ENCODE data around the gene TMEM35B.

The TMEM35B gene

DNA sequence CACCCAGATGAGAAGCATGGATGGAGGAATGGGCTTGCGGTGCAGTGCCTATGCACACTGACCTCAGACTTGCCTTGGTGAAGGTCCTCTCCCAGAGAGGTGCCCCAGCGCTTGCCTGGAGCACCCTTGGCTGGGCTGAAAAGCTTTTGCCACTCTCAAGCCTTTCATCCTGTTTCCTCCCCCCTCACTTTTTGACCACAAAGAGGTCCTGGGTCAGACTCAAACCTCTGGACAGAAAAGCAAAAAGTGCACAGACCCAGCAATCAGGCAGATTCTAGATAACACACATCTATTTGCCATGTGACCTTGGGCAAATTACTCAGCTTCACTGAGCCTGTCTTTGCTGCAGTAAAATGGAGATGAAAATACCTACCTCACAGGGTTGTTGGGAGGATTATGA is 7.3 kb downstream of the TMEM35B start:
- TF ChIP-seq, protein P1, sequence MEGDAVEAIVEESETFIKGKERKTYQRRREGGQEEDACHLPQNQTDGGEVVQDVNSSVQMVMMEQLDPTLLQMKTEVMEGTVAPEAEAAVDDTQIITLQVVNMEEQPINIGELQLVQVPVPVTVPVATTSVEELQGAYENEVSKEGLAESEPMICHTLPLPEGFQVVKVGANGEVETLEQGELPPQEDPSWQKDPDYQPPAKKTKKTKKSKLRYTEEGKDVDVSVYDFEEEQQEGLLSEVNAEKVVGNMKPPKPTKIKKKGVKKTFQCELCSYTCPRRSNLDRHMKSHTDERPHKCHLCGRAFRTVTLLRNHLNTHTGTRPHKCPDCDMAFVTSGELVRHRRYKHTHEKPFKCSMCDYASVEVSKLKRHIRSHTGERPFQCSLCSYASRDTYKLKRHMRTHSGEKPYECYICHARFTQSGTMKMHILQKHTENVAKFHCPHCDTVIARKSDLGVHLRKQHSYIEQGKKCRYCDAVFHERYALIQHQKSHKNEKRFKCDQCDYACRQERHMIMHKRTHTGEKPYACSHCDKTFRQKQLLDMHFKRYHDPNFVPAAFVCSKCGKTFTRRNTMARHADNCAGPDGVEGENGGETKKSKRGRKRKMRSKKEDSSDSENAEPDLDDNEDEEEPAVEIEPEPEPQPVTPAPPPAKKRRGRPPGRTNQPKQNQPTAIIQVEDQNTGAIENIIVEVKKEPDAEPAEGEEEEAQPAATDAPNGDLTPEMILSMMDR (IDR thresholded peaks at IDR 0.05), result no peak
- no peak for DNase-seq (ENCODE audit: low spot score)
- Histone ChIP-seq H3K27ac (no peak overlapping the region), H3K4me3 (no peak overlapping the region)

DNA sequence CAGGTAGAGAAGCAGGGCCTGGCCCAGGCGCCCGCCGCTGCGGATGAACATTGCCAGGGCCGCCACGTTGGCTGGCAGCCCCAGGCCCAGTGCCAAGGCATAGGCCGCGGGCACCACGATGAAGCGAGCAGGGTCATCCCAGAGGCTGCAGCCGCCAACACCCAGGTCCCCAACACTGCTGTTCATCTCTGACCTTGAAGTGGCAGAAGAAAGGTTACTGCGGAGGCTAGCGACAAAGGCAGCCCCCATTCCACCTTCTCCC is 8.0 kb downstream of the TMEM35B start:
- H3K4me3 ChIP-seq, result no peak overlapping the region
- TF ChIP-seq, protein P1 (IDR thresholded peaks at IDR 0.05), result no peak
- no peak overlapping the region for H3K27ac ChIP-seq
- DNase-seq (ENCODE audit: low spot score), result no peak

GRCh38 chr1:34976384-34977209 is 8.6 kb downstream of the TMEM35B start:
- no peak for DNase-seq (ENCODE audit: low spot score)
- TF ChIP-seq, protein P1 (IDR thresholded peaks at IDR 0.05), result no peak
- Histone ChIP-seq H3K27ac (no peak overlapping the region), H3K4me3 (no peak overlapping the region)

GRCh38 chr1:34975771-34976170 is 9.4 kb downstream of the TMEM35B start:
- TF ChIP-seq, protein P1 (IDR thresholded peaks at IDR 0.05), result no peak
- Histone ChIP-seq H3K4me3 (no peak overlapping the region), H3K27ac (no peak overlapping the region)
- DNase-seq (ENCODE audit: low spot score), result no peak

DNA sequence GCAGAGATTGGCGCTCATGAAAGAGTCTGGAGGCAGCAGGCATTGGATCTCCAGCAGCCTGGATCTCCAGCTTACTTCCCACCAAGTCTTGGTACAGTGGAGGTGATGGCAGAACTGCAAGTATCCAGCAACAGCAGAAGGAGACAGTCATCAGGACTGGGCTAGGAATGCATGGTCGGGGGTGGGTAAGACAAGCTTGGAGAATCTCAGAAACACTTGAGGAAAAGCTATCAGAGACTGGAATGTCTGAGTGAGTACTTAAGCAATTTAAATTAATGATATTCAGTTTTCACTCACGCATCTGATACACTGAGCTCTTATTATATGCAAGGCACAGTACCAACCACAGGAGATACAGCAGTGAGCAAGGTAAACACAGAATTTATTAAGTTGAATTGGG is 9.8 kb downstream of the TMEM35B start:
- H3K4me3 ChIP-seq, result no peak overlapping the region
- TF ChIP-seq, protein P1 (IDR thresholded peaks at IDR 0.05), result no peak
- H3K27ac ChIP-seq, result no peak overlapping the region
- DNase-seq (ENCODE audit: low spot score), result no peak

DNA sequence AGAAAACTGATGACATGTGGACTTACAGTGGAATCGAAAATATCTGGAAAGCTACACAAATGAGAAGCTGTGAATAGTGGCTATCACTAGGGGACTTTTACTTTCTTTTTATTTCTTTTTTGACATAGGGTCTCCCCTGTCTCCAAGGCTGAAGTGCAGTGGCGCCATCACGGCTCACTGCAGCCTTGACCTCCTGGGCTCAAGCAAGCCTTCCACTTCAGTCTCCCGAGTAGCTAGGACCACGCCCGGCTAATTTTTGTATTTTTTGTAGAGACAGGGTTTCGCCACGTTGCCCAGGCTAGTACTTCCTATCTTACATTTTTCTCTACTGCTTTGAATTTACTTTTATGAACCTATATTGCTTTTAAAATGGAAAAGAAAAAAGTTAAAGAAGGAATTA is 10.5 kb downstream of the TMEM35B start:
- TF ChIP-seq, protein P1 (IDR thresholded peaks at IDR 0.05), result no peak
- Histone ChIP-seq H3K4me3 (no peak overlapping the region), H3K27ac (no peak overlapping the region)
- DNase-seq (ENCODE audit: low spot score), result no peak

DNA sequence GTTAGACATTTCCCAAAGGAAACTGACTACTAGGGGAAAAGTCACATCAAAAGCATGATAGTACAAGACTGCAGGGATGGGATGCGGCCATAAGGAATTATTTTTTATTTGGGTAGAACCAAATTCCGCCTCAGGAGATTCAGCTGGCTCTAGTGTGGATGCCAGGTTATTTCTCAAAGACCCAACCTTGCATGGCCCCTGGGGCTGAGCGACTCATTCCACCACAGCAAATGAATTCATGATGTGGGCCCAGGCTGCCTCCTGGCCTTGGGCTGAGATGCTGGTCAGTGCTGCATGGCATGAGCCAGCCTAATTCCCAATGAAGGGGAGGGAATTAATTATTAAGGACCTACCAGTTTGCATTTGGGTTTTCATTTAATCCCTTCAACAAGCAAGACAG is 11.8 kb downstream of the TMEM35B start:
- Histone ChIP-seq H3K27ac (no peak overlapping the region), H3K4me3 (no peak overlapping the region)
- no peak for DNase-seq (ENCODE audit: low spot score)
- TF ChIP-seq, protein P1 (IDR thresholded peaks at IDR 0.05), result no peak

Data from coronary artery (tissue), 2 donors.